Testis (tissue), 3 donors: Measurements from ENCODE around the gene PKNOX2. TPM values are rescaled to one million over a fixed set of nuclear protein-coding genes. Genes with fewer than 3 reads are reported as not detected.

ENCODE experiments used
- DNase-seq: peaks from one replicate; pipeline ENCODE4 v3.0.0-alpha.2; 2019
- H3K27ac ChIP-seq, 2 donors: fragments of 200-600 bp; sonication (generic); one replicate each; pipeline ENCODE4 v1.5.1; 2019
- H3K27me3 ChIP-seq: fragments of 200-600 bp; sonication (generic); one replicate; pipeline ENCODE4 v1.5.1; 2019
- H3K36me3 ChIP-seq: fragments of 200-600 bp; sonication (generic); one replicate; pipeline ENCODE4 v1.5.1; 2017; ENCODE audit warnings: low read depth; ENCODE audit errors: missing control alignments
- H3K4me1 ChIP-seq: fragments of 200-600 bp; sonication (generic); one replicate; pipeline ENCODE4 v1.5.1; 2019
- H3K4me3 ChIP-seq, 2 donors: fragments of 200-600 bp; sonication (generic); one replicate each; pipeline ENCODE4 v1.5.1; 2017 to 2019
- H3K9me3 ChIP-seq: fragments of 200-600 bp; sonication (generic); one replicate; pipeline ENCODE4 v1.5.1; 2017
- POLR2A ChIP-seq: fragments of 450-650 bp; IDR thresholded peaks from one replicate; pipeline ENCODE4 v1.6.1; 2017; ENCODE audit warnings: antibody characterized with exemption, mild to moderate bottlenecking, moderate library complexity
- WGBS, 2 donors: methylation state at CpG; one replicate each; pipeline ENCODE4 v1.1.5; 2018; 5-methylcytosine and 5-hydroxymethylcytosine counted together
- intact Hi-C: fragments of 100-400 bp; cut with DNase I; formaldehyde crosslinking; loops from one replicate; pipeline ENCODE4 v1.15.1; 2023; ENCODE audit warnings: low total_unique reads
- polyA plus RNA-seq: library from polyadenylated mRNA; stranded (reverse); fragments of 350-450 nt; fragmentation: Illumina TruSeq; extraction: RNeasy Lipid Tissue Mini Kit (QIAGEN cat#74804); gene quantifications from one replicate; pipeline ENCODE4 v1.2.3, GENCODE V29; 2014; ENCODE audit warnings: low read depth, low replicate concordance; ENCODE audit not compliant: insufficient read depth
- total RNA-seq, 2 donors: library from RNA; depleted of rRNA; stranded (reverse); fragments of >200 nt; gene quantifications; one replicate each; pipeline ENCODE4 v1.2.3, GENCODE V29; 2016
- TF ChIP-seq, protein P1 (sequence below), 3 experiments: fragments of 450-650 bp in 2 of 3; fragments of 200-600 bp in 1 of 3; sonication (generic) in 1 of 3; IDR thresholded peaks; one replicate each; pipeline ENCODE4 v1.5.1; 2016 to 2019; ENCODE audit warnings: antibody characterized with exemption in 3 of 3, mild to moderate bottlenecking in 2 of 3, moderate library complexity in 1 of 3

Gene PKNOX2
- total and polyA plus RNA-seq, 3 donors from 2014 or later = 5.5 to 10.4 (median 7.3) TPM

DNA sequence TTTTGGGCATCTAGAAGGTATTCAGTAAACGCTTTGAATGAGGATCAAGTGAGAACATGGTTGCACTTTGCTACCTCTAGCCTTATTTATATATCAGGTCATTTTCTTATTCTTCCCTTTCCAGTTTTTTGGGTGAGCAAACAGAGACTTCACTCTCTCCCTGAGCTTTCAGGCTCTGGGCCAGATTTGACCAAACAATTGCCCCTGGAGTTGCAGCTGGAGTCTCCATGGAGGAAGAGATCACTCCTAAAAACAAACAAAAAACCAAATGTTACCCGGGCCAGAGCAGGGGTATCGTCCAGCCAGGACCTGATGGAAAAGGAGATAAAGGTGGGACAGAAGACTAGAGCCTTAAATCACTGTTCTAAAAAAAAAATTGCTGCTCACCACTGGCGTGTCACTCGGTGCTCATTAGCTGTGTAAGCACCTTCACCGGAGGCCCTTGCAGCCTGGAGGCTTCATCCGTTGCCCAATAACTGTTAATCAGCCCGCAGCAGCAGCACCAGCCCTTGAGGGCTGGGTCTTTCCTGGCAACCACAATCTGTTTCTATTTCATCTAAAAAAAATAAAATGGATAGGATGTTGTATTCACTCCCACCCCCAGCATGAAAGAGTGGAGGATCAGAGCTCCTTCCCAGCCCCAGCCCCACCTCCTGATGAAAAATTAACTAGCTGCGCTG is 125.0 kb downstream of the PKNOX2 start:
- TF ChIP-seq POLR2A = no peak
- TF ChIP-seq, protein P1, sequence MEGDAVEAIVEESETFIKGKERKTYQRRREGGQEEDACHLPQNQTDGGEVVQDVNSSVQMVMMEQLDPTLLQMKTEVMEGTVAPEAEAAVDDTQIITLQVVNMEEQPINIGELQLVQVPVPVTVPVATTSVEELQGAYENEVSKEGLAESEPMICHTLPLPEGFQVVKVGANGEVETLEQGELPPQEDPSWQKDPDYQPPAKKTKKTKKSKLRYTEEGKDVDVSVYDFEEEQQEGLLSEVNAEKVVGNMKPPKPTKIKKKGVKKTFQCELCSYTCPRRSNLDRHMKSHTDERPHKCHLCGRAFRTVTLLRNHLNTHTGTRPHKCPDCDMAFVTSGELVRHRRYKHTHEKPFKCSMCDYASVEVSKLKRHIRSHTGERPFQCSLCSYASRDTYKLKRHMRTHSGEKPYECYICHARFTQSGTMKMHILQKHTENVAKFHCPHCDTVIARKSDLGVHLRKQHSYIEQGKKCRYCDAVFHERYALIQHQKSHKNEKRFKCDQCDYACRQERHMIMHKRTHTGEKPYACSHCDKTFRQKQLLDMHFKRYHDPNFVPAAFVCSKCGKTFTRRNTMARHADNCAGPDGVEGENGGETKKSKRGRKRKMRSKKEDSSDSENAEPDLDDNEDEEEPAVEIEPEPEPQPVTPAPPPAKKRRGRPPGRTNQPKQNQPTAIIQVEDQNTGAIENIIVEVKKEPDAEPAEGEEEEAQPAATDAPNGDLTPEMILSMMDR (IDR thresholded peaks at IDR 0.05) = no peak
- peaks cover 21% of the 10 kb centered on the region for H3K4me1 ChIP-seq
- no peaks in the 10 kb centered on the region for H3K9me3 ChIP-seq
- no peak overlapping the region for H3K4me3 ChIP-seq
- intact Hi-C loops = no loop called here
- DNase-seq = no peak
- WGBS, 2 donors = 74 to 86% methylated on average over 8 to 9 of the region's 9 CpGs
- no peaks in the 10 kb centered on the region for H3K27me3 ChIP-seq
- H3K36me3 ChIP-seq = no peaks in the 10 kb centered on the region
- no peak overlapping the region for H3K27ac ChIP-seq

DNA sequence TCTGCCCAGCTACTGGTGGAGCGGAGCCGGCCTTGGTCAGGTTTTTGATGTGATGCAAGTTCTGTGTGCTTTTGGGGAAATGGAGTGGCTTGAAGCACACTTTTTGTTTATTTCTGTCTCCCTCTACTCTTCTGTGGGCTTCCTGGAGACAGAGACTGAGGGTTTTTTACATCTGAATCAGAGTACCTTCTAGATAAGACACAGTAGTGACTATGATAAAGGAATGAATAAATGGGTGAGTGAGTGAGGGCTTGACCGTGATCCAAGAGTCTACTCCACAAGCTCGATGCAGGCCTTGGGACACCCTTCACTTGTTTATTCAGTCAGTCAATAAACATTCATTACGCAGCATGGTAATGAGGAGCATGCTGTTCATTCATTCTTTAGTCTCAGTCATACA is 125.7 kb downstream of the PKNOX2 start:
- H3K9me3 ChIP-seq = no peaks in the 10 kb centered on the region
- H3K27me3 ChIP-seq = no peaks in the 10 kb centered on the region
- peaks cover 21% of the 10 kb centered on the region for H3K4me1 ChIP-seq
- no peak overlapping the region for H3K27ac ChIP-seq
- no peaks in the 10 kb centered on the region for H3K36me3 ChIP-seq
- intact Hi-C loops = no loop called here
- no peak overlapping the region for H3K4me3 ChIP-seq
- no peak for DNase-seq
- WGBS, 2 donors = 93 to 96% methylated on average over 5 of the region's 5 CpGs
- TF ChIP-seq, protein P1 (IDR thresholded peaks at IDR 0.05) = no peak
- no peak for TF ChIP-seq POLR2A

DNA sequence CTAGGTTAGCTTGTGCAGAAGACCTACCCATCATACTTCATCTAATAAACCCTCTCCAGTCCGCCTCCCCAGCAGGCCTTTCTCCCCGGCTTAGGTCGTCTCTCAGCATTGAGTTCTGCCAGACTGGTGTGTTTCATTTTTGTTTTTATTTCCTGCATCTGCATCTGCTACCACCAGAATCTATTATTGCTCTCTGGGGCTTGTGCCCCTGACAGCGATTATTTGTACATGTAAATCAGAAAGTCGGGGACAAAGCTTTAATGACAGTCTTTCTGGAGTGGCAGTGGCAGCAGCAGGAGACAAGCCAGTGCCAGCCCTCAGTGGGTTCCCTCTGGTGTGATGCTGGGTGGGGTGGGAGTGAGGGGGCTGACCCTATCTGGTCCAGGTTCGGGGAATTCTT is 127.5 kb downstream of the PKNOX2 start:
- H3K4me1 ChIP-seq = peaks cover 13% of the 10 kb centered on the region
- no peaks in the 10 kb centered on the region for H3K36me3 ChIP-seq
- no peaks in the 10 kb centered on the region for H3K27me3 ChIP-seq
- no peak for DNase-seq
- no peak overlapping the region for H3K27ac ChIP-seq
- WGBS, 2 donors = 93 to 94% methylated on average over 6 of the region's 6 CpGs
- TF ChIP-seq POLR2A = no peak
- TF ChIP-seq, protein P1 (IDR thresholded peaks at IDR 0.05) = no peak
- no peak overlapping the region for H3K4me3 ChIP-seq
- intact Hi-C loops = no loop called here
- no peaks in the 10 kb centered on the region for H3K9me3 ChIP-seq

DNA sequence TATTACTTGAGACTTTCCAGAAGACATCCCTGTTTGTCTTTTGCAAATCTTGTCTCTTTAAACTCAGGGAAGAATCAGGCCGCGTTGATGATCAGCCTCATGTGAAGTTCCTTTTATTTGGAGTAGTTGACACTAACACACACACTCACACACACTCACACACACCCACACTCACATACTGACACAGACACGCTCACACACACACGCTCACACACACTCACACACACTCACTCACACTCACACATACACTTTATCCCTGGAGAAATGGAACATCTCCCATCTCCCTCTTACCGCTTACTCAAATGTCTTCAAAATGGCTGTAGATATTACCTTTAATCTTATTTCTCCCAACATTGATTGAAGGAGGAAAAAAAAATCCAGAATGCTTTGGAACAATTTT is 129.0 kb downstream of the PKNOX2 start:
- Histone ChIP-seq H3K9me3 (no peaks in the 10 kb centered on the region), H3K4me3 (no peak overlapping the region), H3K4me1 (peaks cover under 1% of the 10 kb centered on the region), H3K27me3 (no peaks in the 10 kb centered on the region), H3K36me3 (no peaks in the 10 kb centered on the region), H3K27ac (no peak overlapping the region)
- no peak for DNase-seq
- TF ChIP-seq, protein P1 (IDR thresholded peaks at IDR 0.05) = no peak
- no peak for TF ChIP-seq POLR2A
- WGBS, 2 donors = 90 to 97% methylated on average over 5 of the region's 5 CpGs
- intact Hi-C loops = no loop called here

DNA sequence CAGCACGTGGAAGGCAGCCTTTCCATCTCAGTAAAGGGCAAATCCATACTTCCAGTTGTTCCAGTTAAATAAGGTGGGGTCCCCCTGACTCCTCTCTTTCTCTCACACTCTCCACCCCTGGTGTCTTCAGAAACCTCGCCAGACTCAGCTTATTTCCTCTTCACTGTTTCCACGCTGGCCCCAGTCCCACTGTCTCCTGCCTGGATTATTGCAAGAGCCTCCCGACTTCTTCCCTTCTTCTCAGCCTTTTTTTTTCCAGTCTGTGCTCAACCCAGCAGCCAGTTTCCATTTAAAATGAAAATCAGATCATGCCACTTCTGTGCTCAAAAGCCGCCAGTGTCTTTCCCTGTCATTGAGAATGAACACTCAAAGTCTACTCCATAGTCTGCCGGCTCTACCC is 131.4 kb downstream of the PKNOX2 start:
- no peak overlapping the region for H3K27ac ChIP-seq
- H3K4me3 ChIP-seq = no peak overlapping the region
- DNase-seq = peak; percentile 52
- no peaks in the 10 kb centered on the region for H3K36me3 ChIP-seq
- intact Hi-C loops = no loop called here
- TF ChIP-seq POLR2A = no peak
- TF ChIP-seq, protein P1 (IDR thresholded peaks at IDR 0.05) = no peak
- H3K4me1 ChIP-seq = peaks cover 15% of the 10 kb centered on the region
- no peaks in the 10 kb centered on the region for H3K9me3 ChIP-seq
- H3K27me3 ChIP-seq = no peaks in the 10 kb centered on the region
- 53 to 81% methylated on average over 6 of the region's 6 CpGs for WGBS, 2 donors
